Tongue (tissue), 2 donors: ENCODE results near the gene POGK. TPM values are rescaled to one million over a fixed set of nuclear protein-coding genes. Genes with fewer than 3 reads are reported as not detected.
"Not testable (repeated sequence)": the region's sequence is repeated elsewhere in the genome, so short reads cannot be mapped to it uniquely, and the experiment has no call there.

Experiments
- DNase-seq: peaks from one replicate; pipeline ENCODE4 v3.0.0-alpha.2; 2015
- total RNA-seq: library from RNA; depleted of rRNA; stranded (reverse); fragments of >200 nt; gene quantifications from one replicate; pipeline ENCODE4 v1.2.3, GENCODE V29; 2014

Gene POGK
- total RNA-seq = 15.5 TPM

- peak; percentile 96 for DNase-seq
These were observed at the start of gene POGK for GRCh38 chr1:166838766-166839599. Gene POGK, plus strand, starts transcription at chr1:166839475. Its CDS starts 1,482 bp downstream, at chr1:166840957.

GRCh38 chr1:166796620-166797236 is 42.5 kb upstream of the POGK start:
- DNase-seq = no peak

- no peak for DNase-seq
These were observed 30.3 kb upstream of the POGK start for GRCh38 chr1:166808952-166809351.

- DNase-seq = no peak
These were observed 27.6 kb upstream of the POGK start for GRCh38 chr1:166811691-166812090.

- no peak for DNase-seq
These were observed 25.6 kb upstream of the POGK start for GRCh38 chr1:166813508-166814223.

- no peak for DNase-seq
These were observed 24.7 kb upstream of the POGK start for GRCh38 chr1:166814611-166815010.

- DNase-seq = no peak
These were observed 19.3 kb upstream of the POGK start for GRCh38 chr1:166819974-166820373.

- no peak for DNase-seq
These were observed 16.9 kb upstream of the POGK start for GRCh38 chr1:166822385-166822784.

- DNase-seq = no peak
These were observed 11.8 kb upstream of the POGK start for GRCh38 chr1:166827426-166827825.

- DNase-seq = not testable (repeated sequence)
These were observed 9.5 kb upstream of the POGK start for GRCh38 chr1:166829762-166830161.

- DNase-seq = no peak
These were observed 2.5 kb upstream of the POGK start for GRCh38 chr1:166836733-166837132.

GRCh38 chr1:166839600-166840308 is 479 bp downstream of the POGK start:
- DNase-seq = peak; percentile 59

- no peak for DNase-seq
These were observed 1.3 kb downstream of the POGK start for GRCh38 chr1:166840309-166841274.

- DNase-seq = no peak
These were observed 4.0 kb downstream of the POGK start for GRCh38 chr1:166843322-166843721.

- no peak for DNase-seq
These were observed 4.7 kb downstream of the POGK start for GRCh38 chr1:166843769-166844596.

GRCh38 chr1:166844791-166845190 is 5.5 kb downstream of the POGK start:
- DNase-seq = no peak

GRCh38 chr1:166848193-166848592 is 8.9 kb downstream of the POGK start:
- DNase-seq = no peak

GRCh38 chr1:166849135-166849534 is 9.9 kb downstream of the POGK start:
- no peak for DNase-seq

GRCh38 chr1:166852918-166853317 is 13.6 kb downstream of the POGK start:
- DNase-seq = no peak

- DNase-seq = no peak
These were observed 16.3 kb downstream of the POGK start for GRCh38 chr1:166855558-166855957.
